OCI-M1 (cell line): ENCODE measurements around the gene KLHL30.

ENCODE experiments used
- DNase-seq: peaks from one replicate; lab custom pipeline; 2025; lab: John Stamatoyannopoulos, UW

Gene KLHL30

DNA sequence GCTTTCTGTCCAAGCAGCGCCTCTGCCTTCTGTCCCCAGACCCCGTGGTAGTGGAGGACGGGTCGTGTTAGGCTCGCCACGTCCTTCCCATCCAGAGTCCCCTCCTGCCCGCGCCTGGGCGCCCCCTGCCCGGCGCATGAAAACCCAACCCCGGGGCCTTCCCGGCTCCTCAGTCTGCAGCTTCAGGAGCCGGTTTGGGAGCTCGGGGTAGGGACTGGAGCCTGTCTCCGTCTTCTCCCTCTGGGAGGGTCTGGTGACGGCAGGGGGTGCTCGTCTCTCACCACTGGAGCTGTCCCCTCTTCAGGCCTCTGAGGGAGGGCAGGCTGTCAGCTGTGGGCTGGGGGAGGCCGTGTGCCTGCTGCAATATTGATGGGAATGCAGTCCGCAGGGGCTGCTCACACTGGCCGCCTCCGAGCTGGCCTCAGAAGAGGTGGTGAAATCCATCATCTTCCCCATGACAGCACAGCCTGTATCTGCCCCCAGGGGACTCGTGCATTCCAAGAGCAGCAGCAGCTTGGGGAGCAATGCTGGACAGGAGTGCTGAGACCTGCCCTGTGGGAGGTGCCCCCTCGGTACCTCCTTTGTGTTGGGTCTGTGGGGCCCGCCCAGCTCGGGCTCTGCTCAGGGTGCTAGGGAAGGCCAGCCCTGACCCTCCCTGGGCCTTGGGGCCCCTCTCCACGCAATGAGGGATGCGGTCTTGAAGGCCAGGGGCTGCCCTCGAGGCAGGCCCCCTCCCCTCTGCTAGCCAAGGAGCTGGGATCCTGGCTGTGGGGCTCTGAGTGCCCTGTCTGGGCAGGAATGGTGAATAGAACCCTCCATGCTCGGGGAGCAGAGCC, 17.8 kb upstream of the KLHL30 start:
- peak; percentile 40 for DNase-seq

DNA sequence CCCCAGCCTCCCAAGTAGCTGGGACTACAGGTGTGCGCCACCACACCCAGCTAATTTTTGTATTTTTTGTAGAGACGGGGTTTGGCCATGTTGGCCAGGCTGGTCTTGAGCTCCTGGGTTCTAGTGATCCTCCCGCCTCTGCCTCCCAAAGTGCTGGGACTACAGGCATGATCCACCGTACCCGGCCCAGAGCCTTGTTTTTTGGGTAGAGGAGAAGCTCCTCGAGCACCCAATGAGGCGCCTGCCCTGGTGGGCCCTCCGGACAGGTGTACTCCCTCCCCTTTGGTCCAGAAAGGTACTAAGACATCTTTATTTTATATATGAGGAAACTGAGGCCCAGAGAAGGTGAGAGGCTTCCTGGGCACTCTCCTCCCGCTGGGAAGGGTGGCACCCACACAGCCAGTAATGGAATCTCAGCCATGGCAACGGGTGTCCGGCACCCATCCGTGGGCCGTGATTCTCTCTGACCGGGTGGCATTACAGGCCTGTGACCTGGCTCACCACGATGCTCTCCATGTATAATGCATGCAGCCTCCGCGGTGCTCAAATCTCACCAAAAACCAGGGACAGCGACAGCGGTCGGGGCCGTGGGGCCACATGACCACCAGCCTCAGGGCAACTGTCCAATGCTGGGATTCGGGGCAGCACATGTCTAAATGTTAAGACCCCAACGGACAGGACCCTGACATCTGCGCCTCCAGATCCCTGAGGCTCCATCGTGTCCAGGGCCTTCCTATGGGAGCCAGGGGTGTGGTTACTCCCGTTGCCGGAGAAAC, 16.8 kb upstream of the KLHL30 start:
- DNase-seq = no peak

DNA sequence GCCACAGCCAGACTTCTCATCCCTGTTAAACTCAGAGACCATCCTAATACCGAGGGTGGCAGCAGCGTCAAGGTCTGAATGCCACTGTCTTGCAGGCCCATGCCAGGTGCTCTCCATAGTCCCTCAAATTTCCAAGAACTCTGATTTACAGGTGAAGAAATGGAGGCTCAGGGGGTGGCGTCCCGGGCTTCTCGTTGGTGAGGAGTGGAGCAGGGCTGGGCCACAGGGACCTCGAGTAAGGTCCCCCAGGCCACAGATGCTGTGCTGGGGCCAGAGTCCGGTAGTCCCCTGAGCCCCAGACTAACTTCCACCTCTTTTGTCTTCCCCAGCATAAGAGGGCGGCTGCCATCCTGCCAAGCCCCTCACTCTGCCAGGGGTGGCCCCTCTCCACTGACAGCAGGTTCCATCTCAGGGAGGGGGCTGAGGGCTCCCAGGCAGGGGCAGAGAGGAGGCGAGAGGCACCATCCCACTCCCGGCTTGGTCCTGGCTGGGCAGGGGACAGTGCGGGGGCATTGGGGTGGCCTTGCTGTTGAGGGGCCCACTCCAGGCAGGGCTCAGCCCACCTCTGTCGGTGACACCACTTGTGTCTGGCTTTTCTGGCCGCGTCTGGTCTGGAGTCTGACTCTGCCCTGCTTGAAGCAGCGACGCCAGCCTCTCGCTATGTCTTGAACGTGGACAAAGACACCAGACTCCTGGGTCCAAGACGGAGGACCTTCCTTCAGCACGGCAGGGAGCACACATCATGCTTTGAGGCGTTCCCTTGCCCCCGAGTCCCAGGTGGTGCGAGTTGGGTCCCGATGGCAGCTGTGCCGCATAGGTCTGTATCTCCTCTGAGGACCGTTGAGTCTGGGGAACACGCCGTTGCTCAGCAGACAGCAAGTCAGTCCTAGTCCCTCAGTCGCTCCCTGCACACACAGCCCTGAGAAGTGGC, 15.9 kb upstream of the KLHL30 start:
- DNase-seq = no peak

DNA sequence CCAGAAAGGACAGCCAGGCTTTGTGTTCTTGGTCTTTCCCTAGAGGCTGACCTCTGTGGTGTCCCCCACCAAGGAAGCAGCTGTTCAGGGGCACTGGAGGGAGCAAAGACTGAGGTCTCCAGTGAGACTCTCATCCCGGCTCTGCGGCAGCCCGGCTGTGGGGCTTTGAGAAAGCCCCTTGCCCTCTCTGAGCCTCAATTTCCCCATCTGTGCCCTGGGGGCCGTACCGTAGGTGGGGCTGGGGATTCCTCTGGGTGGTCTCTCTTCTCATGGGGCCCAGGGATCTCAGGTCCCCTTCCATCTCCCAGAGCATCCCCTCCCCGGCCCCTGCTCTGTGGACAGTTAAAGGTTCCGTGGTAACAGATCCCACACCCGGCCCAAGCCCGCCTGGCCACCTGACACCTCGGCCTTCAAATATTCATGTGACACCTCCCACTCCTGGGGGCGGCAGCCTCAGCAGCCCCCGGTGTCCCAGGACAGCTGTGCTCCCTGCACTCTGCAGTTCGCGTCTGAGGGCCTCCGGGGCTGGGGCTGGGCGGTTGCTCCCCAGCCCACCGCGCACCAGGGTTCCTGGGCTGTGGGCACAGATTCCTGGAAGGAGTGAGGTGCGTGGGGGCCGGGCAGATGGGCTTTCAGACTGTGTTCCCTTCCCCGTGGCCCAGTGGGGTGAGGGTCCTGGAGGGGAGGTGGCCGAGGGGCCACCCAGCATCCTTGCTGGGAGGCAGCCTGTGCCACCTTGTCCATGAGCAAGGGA, 15.1 kb upstream of the KLHL30 start:
- no peak for DNase-seq

DNA sequence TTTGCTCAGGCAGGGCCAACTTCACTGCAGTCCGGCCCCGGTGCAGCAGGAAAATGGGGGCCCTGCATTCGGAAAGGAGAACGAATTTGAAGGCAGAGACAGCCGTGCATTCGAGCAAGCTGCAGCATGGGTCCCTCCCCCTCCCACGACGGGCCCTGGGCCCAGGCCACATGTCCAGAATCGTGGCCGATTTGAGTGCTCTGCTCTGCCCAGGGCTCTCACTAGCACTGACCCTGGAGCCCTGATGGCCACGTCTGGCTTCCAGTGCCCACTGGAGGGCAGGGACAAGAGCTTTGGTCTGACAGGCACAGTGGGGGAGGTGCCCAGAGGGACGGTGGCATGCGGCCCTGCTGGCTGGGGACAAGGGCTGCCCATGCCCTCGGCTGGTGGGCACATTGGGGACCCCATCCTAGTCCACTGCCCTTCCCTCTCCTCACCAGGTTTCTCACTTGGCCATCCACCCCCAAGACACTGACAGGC, 14.4 kb upstream of the KLHL30 start:
- no peak for DNase-seq

DNA sequence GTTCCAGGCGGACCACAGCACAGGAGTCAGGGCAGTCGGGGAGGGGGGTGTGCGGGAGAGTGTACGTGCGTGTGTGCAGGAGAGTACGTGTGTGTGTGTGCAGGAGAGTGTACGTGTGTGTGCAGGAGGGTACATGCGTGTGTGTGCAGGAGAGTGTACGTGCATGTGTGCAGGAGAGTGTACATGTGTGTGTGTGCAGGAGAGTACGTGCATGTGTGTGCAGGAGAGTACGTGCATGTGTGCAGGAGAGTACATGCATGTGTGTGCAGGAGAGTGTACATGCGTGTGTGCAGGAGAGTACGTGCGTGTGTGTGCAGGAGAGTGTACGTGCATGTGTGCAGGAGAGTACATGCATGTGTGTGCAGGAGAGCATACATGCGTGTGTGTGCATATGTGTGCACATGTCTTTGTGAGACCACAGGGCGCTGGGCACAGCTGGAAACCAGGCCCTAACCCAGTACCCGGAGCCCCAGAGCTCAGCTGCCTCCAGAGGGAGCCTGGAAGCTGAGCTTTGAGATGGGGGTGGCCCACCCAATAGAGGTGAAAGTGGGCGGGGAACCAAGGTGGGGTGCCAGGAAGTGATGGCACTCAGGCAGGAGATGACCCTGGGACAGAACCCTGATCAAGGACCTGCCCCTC, 13.9 kb upstream of the KLHL30 start:
- DNase-seq = no peak

DNA sequence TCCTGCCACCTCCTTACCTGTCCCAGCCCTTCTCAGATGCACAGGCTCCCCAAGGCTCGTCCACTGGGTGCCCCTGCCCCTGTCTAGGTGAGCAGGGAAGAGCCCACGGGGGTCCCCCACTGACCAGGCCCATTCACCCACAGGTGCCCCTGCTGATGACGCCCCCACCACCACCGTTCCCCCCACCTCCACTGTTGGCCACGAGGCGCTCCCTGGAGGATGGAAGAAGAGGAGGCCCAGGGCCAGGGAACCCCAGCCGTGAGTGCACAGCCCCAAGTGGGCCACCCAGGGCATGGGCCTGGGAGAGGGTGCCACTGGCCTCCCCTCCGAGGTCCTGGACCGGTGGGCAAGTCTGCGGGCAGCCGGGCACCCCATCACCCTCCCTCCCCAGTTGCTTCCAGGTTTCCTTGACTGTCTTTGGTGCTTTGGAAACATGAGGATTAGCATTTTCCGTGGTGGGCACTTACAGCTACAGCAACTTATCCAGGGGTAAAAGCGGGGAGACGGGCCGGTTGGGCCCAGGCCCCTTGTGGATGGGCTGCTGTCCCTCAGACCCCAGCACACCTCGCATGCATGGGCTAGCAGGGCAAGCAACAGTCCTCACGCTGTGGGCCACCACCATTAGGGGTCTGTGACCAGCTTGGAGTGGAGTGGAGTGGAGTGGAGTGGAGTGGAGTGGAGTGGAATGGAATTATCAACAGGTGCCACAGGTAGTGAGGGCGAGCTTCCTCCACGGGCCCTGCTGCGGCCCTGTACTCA, 13.2 kb upstream of the KLHL30 start:
- DNase-seq = no peak

DNA sequence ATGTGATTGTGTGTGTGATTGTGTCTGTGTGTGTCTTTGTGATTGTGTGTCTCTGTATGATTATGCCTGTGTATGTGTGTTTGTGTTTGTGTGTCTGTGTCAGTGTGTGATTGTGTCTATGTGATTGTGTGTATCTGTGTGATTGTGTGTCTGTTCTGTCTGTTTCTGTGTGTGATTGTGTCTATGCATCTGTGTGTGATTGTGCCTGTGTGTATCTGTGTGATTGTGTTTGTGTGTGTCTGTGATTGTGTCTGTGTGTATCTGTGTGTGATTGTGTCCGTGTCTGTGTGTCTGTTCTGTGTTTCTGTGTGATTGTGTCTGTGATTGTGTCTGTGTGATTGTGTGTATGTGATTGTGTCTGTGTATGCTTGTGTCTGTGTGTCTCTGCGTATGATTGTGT, 12.1 kb upstream of the KLHL30 start:
- no peak for DNase-seq

DNA sequence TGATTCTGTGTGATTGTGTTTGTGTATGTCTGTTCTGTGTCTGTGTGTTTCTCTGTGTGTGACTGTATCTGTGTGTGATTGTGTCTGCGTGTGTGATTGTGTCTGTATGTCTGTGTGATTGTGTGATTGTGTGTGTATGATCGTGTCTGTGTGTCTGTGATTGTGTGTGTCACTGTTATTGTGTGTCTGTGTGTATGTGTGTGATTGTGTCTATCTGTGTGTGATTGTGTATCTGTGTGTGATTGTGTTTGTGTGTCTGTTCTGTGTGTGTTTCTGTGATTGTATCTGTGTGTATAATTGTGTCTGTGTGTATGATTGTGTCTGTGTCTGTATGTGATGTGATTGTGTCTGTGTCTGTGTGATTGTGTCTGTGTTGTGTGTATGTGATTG, 11.7 kb upstream of the KLHL30 start:
- no peak for DNase-seq

DNA sequence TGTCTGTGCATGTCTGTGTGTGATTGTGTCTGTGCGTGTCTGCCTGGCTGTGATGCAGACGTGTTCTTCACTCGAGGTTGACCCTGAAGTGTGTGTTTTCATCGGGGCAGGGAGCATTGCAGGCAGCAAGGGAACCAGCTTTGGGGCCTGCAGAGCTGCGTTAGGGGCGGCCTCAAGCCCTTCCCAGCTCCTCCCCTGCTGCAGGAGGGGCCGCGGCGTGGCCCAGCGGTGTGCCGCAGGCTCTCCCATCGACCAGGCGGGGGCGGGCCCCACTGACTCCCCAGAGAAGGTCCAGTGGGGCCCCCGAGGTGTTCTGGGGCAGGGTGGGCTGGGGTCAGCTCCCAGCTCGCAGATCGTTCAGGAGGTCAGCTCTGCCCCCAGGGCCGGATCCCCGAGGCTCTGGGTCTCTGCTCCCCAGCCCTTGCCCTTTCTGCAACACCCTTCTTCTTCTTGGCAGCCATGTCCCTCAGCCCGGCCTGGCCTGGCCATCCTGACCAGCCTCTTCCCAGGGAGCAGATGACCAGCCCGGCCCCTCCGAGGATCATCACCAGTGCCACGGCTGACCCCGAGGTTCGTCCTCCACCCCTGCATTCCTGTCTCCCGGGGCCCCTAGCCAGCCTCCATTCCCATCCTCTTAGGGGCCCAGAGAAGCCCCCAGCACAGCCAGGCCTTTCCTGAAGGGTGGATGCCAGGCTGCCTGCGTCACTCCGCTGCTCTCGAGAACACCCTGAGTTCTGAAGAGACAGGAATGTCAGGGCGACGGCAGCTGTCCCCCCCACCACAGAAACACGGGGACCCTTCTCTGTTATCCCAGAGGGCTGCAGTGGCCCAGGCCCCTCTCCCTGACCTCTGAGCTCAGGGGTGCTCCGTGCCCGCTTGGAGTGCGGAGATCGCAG, 11.1 kb upstream of the KLHL30 start:
- peak; percentile 40 for DNase-seq

DNA sequence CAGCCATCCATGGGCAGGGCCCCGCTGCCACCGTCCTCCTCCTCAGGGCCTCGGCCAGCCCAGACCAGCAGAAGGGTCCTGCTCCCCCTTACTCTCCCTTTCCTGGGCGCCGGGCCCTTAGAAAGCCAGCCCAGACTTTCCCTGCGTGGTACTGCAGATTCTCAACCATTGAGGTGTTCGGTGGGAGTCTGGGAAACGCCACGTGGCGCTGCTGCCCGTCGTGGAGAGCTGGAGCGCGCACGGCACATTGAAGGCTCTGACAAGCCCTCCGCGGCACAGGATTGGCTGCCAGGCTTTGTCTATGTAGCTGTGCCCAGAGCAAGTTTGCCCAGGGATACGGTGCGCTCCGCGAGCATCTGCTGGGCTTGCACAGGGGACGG, 10.4 kb upstream of the KLHL30 start:
- DNase-seq = no peak

DNA sequence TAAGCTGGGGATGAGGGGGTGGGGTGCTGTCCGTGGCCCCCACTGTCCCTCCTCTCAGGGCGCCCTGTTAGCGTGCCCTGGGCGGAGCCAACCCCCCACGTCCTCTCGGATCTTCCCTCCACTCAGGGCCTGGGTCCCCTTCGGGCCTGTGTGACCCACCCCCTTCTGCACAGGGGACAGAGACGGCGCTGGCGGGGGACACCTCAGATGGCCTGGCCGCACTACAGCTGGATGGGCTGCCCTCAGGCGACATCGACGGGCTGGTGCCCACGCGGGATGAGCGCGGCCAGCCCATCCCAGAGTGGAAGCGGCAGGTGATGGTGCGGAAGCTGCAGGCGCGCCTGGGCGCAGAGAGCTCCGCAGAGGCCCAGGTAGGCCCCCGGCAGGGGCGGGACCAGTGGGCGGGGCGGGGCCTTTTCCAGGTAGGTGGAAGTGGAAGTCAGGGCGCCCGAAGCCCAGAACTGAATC, 9.9 kb upstream of the KLHL30 start:
- DNase-seq = no peak

DNA sequence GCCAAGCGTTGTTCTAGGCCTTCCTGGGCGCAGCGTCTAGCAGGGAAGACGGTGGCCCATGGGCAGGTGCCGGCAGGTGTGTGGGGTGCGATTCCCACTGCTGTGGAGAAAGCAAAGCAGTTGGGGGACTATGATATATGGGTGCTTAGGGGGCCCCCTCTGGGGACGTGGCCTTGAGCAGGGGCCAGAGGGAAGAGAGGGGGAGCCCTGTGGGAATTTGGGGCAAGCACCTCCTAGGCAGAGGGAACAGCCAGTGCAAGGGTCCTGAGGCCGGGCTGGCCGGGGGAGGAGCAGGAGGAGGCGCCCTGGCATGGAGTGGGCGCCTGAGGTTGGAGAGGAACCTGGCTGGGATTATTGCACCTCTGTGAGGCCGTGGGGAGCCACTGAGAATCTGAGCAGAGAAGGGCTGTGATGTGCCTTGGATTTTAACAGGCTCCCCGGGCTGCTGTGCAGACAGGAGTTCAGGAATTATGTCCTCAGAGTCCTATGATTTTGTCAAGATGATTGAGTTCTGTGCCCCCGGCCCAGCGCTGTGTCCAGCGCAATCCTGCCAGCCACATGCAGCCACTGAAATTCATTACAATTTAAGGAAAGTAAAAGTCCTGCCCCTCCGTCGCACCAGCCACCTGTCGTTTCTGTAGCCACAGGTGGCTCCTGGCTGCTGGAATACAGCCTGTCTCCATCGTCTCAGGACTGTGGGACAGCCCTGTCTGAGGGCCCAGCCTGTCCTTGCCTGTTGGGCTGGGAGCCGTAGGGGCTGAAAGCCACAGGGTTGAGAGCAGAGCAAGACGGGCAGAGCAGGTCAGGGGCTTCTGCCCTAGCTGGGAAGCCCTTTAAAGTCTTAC, 9.1 kb upstream of the KLHL30 start:
- DNase-seq = no peak

DNA sequence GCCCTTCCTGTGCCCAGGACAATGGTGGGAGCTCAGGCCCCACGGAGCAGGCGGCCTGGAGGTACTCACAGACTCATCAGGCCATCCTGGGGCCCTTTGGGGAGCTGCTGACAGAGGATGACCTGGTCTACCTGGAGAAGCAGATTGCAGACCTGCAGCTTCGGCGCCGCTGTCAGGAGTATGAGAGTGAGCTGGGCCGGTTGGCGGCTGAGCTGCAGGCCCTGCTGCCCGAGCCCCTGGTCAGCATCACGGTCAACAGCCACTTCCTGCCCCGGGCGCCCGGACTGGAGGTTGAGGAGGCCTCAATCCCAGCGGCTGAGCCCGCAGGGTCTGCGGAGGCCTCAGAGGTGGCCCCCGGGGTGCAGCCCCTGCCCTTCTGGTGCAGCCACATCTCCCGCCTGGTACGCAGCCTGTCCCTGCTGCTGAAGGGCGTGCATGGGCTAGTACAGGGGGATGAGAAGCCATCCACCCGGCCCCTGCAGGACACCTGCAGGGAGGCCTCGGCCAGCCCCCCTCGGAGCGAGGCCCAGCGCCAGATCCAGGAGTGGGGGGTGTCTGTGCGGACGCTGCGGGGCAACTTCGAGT, 8.3 kb upstream of the KLHL30 start:
- no peak for DNase-seq

DNA sequence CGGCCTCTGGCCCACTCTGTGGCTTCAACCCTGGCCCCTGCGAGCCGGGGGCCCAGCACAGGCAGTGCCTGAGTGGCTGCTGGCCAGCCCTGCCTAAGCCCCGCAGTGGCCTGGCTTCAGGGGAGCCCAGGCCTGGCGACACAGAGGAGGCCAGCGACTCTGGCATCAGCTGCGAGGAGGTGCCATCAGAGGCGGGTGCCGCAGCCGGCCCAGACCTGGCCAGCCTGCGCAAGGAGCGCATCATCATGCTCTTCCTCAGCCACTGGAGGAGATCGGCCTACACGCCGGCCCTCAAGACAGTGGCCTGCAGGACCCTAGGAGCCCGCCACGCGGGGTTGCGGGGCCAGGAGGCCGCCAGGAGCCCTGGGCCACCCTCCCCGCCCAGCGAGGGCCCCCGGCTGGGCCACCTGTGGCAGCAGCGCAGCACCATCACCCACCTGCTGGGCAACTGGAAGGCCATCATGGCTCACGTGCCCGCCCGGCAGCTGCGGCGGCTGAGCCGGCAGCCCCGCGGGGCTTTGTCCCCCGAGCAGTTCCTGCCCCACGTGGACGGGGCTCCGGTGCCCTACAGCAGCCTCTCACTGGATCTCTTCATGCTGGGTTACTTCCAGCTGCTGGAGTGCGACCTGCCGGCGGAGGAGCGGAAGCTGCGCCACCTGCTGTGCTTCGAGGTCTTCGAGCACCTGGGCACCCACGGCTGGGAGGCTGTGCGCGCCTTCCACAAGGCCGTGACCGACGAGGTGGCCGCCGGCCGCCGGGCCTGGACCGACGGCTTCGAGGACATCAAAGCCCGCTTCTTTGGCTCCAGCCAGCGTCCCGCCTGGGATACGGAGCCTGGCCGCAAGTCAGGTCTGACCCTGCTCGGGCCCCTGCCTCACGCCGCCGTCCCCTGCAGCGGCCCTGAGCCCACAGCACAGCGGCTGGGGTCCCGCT, 7.5 kb upstream of the KLHL30 start:
- no peak for DNase-seq

DNA sequence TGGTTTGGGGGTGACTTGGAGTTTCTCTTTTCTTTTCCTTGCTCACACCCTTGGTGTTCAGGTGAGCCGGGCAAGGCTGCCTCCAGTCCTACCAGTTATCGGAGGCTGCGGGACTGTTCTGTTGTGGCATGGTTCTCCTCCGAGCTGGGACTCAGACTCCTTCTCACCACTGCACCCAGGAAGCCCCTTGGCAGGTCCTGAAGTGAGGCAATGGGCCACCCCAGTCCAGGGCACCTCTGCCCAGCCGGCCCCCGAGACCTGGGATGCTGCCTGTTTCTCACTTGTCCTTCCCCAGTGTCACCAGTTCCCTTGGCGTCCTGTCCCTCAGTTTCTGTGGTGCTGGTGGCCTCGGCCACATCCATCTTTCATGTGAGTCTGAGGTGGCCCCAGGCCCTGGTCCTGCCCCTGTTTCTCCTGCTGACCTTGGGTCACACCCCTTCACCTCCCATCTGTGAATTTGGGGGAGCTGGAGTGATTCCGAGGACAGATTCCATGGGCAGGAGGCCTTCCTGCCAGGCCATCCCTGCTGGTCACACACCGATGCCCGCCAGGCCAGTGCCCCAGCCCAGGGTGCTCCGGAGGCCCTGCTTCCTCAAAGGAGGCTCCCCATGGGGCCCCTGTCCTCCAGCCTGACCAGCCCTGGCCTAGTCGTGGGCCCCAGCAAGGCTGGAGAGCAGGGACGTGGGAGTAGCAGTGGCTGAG, 6.6 kb upstream of the KLHL30 start:
- DNase-seq = no peak
